Bone marrow (tissue), 2 donors: ENCODE measurements around the gene HEYL.
"Not testable (repeated sequence)": the region's sequence is repeated elsewhere in the genome, so short reads cannot be mapped to it uniquely, and the experiment has no call there.

Source experiments
- DNase-seq, 2 donors: peaks; one replicate each; lab custom pipeline; 2025; lab: John Stamatoyannopoulos, UW

HEYL gene

DNA sequence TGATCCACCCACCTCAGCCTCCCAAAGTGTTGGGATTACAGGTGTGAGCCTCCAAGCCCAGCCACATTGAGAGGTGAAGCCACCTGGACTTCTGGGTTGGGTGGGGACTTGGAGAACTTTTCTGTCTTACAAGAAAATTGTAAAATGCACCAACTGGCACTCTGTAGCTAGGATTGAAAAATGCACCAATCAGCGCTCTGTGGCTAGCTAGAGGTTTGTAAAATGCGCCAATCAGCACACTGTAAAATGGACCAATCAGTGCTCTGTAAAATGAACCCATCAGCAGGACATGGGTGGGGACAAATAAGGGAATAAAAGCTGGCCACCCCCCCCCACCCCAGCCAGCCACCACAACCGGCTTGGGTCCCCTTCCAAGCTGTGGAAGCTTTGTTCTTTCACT lies 35.8 kb downstream of the HEYL start:
- not testable (repeated sequence) for DNase-seq

GRCh38 chr1:39601667-39602255 lies 37.7 kb downstream of the HEYL start:
- DNase-seq = not testable (repeated sequence)

DNA sequence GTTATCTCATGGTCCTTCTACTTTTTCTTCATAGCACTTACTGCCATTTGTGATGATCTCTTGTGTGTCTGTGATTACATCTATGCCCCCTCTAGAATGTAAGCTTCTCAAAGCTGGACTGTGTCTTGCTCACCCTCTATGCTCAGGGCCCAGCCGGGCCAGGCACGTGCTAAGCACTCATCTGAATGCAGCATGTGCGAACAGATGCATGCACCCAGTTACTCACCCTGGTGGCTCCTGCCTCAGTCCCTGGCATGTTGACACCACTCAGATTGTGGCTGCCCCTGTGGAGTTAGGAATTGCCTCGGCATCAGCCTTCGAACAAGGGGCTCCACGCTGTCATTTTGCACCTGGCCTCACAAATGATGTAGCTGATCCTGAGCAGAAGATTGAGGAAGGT lies 43.3 kb downstream of the HEYL start:
- DNase-seq = no peak

GRCh38 chr1:39593386-39593785 lies 46.1 kb downstream of the HEYL start:
- DNase-seq = no peak

GRCh38 chr1:39592069-39592468 lies 47.4 kb downstream of the HEYL start:
- no peak for DNase-seq

- no peak for DNase-seq
These were observed 48.9 kb downstream of the HEYL start for GRCh38 chr1:39590546-39590945.

DNA sequence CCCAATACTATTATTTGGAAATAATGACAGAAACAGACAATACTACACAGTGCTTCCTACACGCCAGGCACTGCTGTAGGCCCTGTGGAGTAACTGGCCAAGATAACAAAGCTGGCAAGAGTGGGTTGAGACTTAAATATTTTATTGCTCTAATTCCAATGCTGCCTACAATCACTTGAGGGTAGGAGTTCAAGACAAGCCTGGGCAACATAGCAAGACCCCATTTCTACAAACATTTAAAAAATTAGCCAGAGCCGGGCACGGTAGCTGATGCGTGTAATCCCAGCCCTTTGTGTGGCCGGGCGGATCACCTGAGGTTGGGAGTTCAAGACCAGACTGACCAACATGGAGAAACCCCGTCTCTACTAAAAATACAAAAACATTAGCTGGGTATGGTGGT lies 53.5 kb downstream of the HEYL start:
- no peak for DNase-seq

DNA sequence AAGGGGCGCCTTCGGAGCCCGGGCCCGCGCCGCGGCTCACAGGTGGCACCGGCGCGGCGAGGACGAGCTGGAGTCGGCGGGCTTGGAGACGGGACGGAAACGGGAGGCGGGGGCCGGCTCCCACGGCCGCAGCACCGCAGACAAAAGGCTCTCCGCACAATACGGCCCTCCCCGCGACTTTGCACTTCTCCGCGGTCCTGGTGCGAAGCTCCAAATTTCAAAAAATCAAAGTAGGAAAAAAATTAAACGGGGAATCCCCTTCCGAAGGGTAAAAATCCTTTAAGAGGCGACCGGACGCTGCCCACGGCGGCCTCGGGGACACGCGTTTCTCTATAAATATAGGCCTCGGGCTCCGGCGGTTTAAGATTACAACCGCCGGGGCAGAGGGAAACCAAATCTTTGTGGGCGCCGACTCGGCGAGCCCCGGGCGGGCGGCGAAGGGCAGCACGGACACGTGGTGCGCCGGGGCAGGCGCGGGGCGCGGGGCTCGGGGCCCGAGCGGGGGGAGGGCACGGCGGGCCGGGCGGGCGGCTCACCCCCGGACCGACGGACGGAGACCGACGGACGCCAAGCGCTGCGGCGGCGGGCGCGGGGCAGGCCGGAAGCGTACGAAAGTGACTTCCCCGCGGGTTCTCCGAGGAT lies 63.3 kb downstream of the HEYL start:
- DNase-seq = peak in 1 of 2 donors; percentile 35

- DNase-seq = peak; percentile 11 to 17
These were observed 64.0 kb downstream of the HEYL start for GRCh38 chr1:39575191-39576015.

DNA sequence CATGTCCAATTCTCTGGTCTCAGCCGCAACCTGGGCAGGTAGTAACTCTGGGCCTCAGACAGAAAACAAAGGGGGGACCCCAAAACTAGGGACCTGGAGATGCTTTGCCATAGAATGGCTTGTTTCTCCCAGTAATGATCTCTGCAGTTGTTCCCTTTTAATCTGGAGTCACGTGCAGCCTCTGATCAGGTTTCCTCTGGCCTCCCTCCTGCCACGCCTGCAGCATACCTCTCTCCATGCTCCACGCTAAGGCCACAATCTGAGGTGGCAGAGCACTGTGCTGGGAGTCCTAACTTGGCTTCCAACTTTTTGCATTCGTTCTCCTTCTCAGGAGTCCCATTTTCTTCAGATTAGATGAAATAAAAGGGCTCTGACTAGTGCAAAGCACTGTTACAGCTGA lies 64.8 kb downstream of the HEYL start:
- no peak for DNase-seq
